ENCODE data around the gene GRN. TPM values are rescaled to one million over a fixed set of nuclear protein-coding genes. Genes with fewer than 3 reads are reported as not detected.

The GRN gene
- total RNA-seq, 1 donor from 2014 or later: 160 TPM

DNA sequence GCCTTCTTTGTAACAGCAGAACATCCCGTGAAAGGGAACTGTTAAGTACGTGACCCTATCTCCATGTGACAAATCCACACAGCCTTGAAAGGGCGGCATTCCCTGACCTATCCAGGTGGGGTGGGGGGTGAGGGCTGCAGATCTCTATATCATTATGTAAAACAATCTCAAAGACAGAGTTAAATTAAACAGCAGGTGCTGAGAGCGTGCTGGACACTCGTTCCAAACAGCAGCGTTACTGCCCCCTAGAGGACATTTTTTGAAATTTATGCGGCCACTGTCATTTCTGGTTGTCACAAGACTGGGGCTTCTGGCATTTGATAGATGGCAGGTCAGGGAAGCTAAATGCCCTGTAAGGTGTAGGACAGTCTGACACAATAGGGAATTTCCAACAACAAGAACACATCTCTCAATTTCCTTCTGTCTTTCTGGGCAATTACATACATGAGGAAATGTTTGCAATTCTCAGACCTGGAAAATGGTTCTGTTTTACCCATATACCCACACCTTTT, 13.8 kb upstream of the GRN start:
- H3K36me3 ChIP-seq: no peaks in the 10 kb centered on the region
- H3K9me3 ChIP-seq (replicated peaks): no peaks in the 10 kb centered on the region
- peak overlapping the region; percentile 47 for H3K27ac ChIP-seq (replicated peaks)
- H3K27me3 ChIP-seq (ENCODE audit: low read depth): peaks cover 1% of the 10 kb centered on the region
- H3K4me1 ChIP-seq: peaks cover 18% of the 10 kb centered on the region
- TF ChIP-seq, protein P1, sequence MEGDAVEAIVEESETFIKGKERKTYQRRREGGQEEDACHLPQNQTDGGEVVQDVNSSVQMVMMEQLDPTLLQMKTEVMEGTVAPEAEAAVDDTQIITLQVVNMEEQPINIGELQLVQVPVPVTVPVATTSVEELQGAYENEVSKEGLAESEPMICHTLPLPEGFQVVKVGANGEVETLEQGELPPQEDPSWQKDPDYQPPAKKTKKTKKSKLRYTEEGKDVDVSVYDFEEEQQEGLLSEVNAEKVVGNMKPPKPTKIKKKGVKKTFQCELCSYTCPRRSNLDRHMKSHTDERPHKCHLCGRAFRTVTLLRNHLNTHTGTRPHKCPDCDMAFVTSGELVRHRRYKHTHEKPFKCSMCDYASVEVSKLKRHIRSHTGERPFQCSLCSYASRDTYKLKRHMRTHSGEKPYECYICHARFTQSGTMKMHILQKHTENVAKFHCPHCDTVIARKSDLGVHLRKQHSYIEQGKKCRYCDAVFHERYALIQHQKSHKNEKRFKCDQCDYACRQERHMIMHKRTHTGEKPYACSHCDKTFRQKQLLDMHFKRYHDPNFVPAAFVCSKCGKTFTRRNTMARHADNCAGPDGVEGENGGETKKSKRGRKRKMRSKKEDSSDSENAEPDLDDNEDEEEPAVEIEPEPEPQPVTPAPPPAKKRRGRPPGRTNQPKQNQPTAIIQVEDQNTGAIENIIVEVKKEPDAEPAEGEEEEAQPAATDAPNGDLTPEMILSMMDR (IDR thresholded peaks at IDR 0.05; ENCODE audit: borderline replicate concordance): peak; percentile 85
- intact Hi-C loops (cut with micrococcal nuclease): loop anchor here (5.0 kb wide), 1 partner anchor 119 kb away; no protein-coding TSS in a partner anchor
- DNase-seq: no peak
- no peak overlapping the region for H3K4me3 ChIP-seq

DNA sequence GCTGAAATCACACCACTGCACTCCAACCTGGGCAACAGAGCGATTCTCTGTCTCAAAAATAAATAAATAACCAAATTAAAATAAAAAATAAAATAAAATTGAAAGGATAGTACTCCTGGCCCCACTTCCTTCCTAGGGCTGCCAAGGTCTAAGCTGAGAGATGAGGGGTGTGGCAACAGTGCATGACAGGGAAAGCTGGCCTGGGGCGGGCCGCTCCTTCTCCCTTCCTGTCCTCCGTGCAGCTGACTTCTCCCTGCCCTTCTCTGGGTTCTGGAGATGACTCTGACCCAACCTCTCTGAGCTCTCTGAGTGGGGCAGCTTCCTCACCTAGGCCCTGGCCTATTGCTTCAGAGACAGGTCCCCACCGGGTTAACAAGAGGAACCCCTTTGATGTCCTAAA, 11.7 kb upstream of the GRN start:
- Histone ChIP-seq H3K27ac (replicated peaks) (no peak overlapping the region), H3K4me3 (no peak overlapping the region), H3K27me3 (ENCODE audit: low read depth) (peaks cover 8% of the 10 kb centered on the region), H3K4me1 (peaks cover 15% of the 10 kb centered on the region), H3K9me3 (replicated peaks) (no peaks in the 10 kb centered on the region), H3K36me3 (no peaks in the 10 kb centered on the region)
- DNase-seq: no peak
- intact Hi-C loops (cut with micrococcal nuclease): loop anchor here (5.0 kb wide), 1 partner anchor 121 kb away; no protein-coding TSS in a partner anchor
- TF ChIP-seq, protein P1 (IDR thresholded peaks at IDR 0.05; ENCODE audit: borderline replicate concordance): no peak

- H3K4me1 ChIP-seq: peaks cover 21% of the 10 kb centered on the region
- peaks cover 8% of the 10 kb centered on the region for H3K27me3 ChIP-seq (ENCODE audit: low read depth)
- TF ChIP-seq, protein P1 (IDR thresholded peaks at IDR 0.05; ENCODE audit: borderline replicate concordance): no peak
- no peak overlapping the region for H3K4me3 ChIP-seq
- no peak for DNase-seq
- H3K36me3 ChIP-seq: no peaks in the 10 kb centered on the region
- H3K27ac ChIP-seq (replicated peaks): no peak overlapping the region
- intact Hi-C loops (cut with micrococcal nuclease): loop anchor here (5.0 kb wide), 1 partner anchor 122 kb away; no protein-coding TSS in a partner anchor
- no peaks in the 10 kb centered on the region for H3K9me3 ChIP-seq (replicated peaks)
These were observed 10.8 kb upstream of the GRN start for GRCh38 chr17:44334315-44334714.

DNA sequence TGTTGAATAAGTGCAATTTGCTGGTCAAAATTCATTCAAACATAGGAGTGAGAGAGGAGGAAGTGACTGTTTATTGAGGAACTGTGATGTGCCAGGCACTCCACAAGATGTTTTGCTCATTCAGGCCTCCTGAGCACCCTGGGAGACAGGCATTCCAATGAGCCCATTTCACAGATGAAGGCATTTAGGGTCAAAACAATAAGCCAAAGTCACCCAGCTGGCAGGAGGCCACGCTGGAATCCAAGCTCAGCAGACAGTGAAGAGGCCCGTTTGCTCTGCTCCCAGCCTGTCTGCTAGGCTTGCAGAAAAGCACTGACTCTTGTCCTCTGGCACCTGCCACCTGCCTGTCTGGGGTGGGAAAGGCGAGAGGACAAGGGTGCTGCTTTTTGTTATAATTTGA, 10.4 kb upstream of the GRN start:
- Histone ChIP-seq H3K4me3 (no peak overlapping the region), H3K36me3 (no peaks in the 10 kb centered on the region), H3K9me3 (replicated peaks) (no peaks in the 10 kb centered on the region), H3K27me3 (ENCODE audit: low read depth) (peaks cover 8% of the 10 kb centered on the region), H3K4me1 (peaks cover 21% of the 10 kb centered on the region), H3K27ac (replicated peaks) (no peak overlapping the region)
- no peak for DNase-seq
- intact Hi-C loops (cut with micrococcal nuclease): loop anchor here (5.0 kb wide), 1 partner anchor 122 kb away; no protein-coding TSS in a partner anchor
- TF ChIP-seq, protein P1 (IDR thresholded peaks at IDR 0.05; ENCODE audit: borderline replicate concordance): no peak

GRCh38 chr17:44335564-44335963, 9.5 kb upstream of the GRN start:
- intact Hi-C loops (cut with micrococcal nuclease): no loop called here
- no peaks in the 10 kb centered on the region for H3K36me3 ChIP-seq
- no peak for DNase-seq

More at GRCh38 chr17:44335564-44335963, 9.5 kb upstream of the GRN start:
- H3K27me3 ChIP-seq (ENCODE audit: low read depth): peaks cover 8% of the 10 kb centered on the region
- H3K27ac ChIP-seq (replicated peaks): no peak overlapping the region
- H3K9me3 ChIP-seq (replicated peaks): no peaks in the 10 kb centered on the region
- TF ChIP-seq, protein P1 (IDR thresholded peaks at IDR 0.05; ENCODE audit: borderline replicate concordance): no peak
- peaks cover 21% of the 10 kb centered on the region for H3K4me1 ChIP-seq
- H3K4me3 ChIP-seq: no peak overlapping the region
